Measurements from ENCODE around the gene IFT74.
A peak's percentile ranks its signal among the peaks of the same experiment; 100 is the strongest.

IFT74 gene

DNA sequence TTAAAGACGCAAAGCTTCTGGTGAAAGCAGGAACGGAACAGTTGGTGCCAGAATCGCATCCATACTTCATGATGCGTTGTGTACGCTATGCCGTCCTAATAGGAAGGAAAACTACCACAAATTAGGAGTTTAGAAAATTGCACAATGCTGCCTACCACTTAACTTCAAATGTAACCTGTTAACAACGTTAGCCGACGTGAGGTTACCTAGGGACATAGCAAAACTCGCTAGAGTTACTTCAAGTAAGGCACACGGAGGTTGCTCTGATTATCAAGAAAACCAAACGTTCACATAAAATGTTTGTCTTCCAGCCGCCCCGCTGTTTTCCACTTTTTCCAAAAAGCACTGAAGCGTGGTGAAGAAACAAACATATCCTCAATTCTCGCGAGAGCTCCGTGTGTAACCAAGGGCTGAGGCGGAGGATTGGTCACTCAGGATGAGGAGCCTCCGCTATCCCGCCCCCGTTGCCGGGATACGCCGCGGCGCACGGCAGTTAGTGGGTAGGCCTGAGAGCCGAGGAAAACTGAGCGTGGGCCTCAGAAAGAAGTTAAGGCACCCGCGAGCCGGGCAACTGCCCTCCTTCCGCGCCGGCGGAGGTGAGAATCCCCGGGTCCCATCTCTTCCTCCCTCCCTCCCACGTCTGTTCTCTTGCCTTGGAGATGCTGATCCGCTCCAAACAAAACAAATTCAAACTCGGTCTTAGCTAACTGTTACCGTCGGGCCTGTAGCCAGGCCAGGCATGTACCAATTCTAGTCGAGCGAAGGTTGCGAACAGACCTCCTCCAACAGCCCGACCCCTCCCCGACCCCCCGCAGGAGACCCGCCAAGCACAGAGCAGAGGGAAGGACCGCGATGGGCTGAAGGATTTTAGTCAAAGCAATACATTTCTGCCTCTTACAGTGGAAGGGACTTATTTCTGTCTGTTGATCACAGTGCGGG lies at the start of gene IFT74:
IFT74 (plus strand) TSS at position 492 of the 939 bp plus-strand sequence. CDS start 5,556 bp downstream, outside the sequence.
- peak; percentile 90 for DNase-seq (ENCODE audit: low read depth)

DNA sequence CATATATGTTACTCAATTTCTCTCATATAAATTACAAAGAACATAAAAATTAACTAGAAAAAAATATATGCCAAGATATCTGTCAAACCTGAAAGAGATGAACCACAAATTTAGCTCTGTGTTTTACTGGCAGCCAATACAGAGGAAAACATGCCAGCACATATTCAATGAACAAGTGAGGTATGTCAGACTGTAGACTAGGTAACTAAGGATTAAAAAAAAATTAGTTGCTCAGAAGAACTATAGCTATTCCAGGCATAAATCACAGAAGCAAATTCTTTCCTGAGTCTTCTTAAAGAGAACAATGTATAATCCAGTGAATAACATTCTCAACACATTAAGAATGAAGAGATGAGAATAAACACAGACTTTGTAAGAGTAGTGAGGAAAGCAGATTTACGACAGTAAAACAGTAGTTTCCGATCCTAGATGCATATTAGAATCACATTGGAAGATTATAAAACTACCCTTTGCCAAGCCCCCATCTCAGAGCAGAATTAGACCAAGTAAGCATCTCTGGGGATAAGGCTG lies 43.0 kb upstream of the IFT74 start:
- DNase-seq (ENCODE audit: low read depth): no peak

DNA sequence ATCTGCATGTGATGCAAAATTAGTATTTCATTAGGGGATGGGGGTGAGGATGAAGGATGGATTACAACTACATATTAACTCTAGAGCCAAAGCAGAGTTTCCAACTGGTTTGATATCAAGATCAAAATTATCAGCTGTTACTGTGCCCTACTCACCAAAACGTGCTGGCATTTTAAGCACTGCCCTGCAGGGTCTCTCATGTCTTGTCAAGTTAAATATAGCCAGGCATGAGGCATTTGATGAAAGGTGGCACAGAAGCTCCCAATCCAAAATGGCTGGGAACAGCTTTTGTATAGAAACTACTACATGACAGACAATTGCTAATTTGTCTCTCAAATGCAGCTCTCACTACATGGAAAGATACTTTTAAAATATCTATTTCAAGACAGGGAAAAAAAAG lies 36.5 kb upstream of the IFT74 start:
- DNase-seq (ENCODE audit: low read depth): no peak

DNA sequence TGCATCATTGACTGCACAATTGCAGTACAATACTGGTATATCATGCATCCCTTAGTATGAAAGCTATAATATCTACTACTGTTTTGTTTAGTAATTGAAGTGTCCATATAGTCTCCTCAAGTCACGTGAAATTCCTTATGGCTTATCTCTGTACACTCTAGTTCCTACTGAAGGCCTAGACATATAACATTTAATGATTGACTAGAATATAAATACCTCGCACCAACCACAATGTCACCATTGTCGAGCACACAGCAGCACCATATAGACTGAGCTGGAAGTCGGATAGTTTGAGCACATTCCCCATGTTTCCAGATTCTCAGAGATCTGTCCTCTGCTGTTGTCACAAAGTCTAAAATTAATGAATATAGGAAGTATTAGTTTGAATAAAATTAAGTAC lies 30.6 kb upstream of the IFT74 start:
- DNase-seq (ENCODE audit: low read depth): no peak

DNA sequence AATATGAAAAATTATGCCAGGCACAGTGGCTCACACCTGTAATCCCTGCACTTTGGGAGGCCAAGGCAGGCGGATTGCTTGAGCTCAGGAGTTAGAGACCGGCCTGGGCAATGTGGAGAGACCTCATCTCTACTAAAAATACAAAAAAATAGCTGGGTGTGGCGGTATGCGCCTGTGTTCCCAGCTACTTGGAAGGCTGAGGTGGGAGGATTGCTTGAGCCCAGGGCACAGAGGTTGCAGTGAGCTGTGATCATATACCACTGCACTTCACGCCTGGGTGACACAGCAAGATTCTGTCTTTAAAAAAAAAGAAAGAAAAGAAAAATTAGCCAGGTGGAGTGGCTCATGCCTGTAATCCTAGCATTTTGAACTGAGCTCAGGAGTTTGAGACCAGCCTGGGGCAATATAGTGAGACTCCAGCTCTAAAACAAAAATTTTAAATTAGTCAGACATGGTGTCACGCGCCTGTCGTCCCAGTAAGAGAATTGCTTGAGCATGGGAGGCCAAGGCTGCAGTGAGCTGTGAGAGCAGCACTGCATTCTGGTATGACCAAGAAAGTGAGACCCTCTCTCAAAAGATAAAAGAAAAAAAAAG lies 27.2 kb upstream of the IFT74 start:
- DNase-seq (ENCODE audit: low read depth): no peak

DNA sequence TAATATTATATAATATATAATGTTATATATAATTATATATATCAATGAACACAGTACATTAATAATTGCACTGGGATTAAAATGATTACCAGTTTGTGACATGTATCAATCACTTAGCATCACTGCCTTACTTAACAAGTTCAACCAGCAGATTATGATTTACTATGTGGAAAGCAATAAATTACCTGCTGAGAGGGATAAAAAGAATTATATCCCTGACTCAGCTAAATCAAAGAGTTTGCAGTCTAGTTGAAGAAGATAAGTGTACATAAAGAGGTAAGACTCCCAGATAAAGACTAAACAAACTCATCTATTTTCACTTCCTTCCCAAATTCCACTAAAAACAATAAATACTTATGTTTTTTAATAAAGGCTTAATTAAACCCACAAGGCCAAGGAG lies 20.4 kb upstream of the IFT74 start:
- DNase-seq (ENCODE audit: low read depth): no peak

DNA sequence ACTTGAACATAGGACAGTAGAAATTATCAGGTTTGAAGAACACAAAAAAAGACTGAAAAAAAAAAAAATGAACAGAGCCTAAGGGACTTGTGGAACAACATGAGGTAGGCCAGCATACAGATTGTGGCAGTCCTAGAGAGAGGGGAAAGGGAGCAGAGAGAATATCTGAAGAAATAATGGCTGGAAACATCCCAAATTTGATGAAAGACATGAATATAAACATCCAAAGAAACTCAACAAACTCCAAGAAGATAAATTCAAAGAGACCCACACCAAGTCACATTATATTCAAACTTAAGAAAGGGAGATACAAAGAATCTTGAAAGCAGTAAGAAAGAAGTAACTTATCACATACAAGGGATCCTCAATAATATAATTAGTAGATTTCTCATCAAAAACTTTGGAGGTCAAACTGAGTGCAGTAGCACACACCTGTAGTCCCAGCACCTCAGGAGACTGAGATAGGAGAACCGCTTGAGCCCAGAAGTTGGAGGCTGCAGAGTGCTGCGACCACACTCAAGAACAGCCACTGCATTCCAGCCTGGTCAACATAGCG lies 18.3 kb upstream of the IFT74 start:
- no peak for DNase-seq (ENCODE audit: low read depth)

DNA sequence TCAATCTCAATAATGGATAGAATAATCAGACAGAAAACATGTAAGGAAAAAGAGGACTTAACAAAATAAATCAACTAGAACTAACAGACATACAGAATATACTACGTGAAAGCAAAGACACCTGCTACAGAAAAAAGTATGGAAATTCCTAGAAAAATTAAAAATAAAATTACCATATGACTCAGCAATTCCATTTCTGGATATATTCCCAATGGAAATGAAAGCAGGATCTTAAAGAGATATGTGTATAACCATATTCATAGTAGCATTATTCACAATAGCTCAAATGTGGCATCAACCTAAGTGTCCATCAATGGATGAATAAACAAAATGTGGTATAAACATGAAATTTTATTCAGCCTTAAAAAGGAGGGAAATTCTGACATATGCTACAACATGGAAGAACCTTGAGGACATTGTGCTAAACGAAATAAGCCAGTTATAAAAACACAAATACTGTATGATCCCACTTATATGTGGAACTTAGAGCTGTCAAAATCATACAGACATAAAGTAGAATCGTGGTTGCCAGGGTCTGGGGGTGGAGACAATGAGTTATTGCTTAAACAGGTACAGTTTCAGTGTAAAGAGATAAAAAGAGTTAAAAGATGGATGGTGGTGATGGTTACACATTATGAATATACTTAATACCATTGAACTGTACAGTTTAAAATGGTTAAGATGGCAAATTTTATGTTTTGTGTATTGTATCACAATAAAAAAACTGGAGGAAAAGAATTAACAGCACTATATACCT lies 16.1 kb upstream of the IFT74 start:
- no peak for DNase-seq (ENCODE audit: low read depth)

DNA sequence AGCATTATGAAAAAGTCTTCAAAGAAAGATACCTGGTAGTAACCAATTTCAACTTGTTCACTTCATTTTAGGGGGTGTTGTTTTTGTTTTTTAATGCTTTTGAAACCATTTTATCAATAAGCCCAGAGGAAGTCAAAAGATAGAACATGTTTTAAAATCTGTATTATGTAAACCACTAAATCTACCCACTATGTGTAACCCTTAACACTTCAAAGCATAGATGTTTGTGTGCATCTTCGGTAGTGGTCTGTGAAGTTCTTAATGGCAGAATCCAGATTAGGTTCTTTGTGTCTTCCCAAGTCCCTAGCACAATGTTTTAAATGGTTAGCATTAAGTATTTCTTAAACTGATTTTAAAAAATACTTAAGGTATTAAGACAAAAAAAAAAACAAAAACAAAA lies 15.4 kb upstream of the IFT74 start:
- no peak for DNase-seq (ENCODE audit: low read depth)

DNA sequence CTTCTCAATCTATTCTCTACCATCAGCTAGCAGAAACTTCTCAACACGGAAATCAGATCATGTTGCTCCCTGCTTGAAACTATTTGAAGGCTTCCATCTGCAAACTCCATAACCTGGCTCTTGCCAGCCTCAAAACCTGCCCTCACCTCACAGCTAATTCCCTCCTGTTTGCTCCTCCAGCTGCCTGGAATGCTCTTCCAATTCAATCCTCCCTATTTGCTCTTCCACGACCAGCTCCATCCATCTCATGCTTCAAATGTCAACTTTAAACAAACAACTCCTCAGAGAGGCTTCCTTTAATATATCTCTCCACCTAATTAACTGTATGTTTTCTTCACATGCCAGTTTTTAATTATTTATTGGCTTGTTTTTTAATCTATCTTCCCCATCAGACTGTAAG lies 10.6 kb upstream of the IFT74 start:
- DNase-seq (ENCODE audit: low read depth): no peak

DNA sequence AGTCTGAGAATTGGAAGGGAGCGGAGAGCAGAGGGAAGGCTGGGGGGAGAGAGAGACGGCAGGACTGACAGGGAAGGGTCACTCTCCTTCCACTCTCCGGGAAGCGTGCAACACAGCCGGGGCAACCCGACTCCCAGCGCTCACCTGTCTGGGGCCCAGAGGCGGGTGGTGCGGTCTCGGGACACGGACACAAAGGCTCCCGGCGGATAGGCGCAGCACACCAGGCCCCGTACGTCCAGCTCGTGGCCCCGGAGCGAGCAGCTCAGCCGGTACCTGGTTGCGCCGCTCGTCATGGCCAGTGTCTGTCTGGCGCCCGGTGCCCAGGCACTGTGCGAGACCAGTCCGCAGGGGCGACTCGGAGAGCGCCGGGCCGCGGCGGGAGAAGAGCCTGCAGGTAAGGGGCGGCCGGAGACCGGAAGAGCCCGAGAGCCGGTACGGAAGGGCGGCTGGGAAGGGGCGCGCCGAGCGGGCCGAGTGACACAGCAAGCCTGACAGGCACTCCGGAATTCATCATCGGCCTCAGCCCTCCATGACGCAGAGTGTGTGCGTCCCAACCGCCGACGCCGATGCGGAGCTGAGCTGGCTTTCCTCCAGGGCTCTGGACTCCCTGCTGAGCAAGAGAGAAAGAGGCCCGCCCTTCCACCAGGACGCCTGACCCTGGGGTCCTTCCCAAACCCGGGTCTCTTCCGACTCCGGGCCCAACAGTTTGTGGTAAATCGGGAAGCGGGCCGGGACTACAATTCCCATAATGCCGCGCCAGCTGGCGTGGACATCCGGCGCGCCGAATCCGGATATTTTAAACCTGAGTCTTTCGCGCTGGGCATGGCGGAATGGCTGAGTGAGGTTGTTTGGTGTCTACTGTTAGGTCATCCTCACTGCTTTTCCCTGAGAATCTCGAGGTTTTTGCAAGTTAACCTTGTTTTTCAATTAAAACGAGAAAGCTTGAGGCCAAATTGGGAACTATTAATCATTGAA lies 9.2 kb upstream of the IFT74 start, which contains the start of gene PLAA:
PLAA (minus strand) TSS at position 490 of the 975 bp plus-strand sequence; CDS start at position 293, 197 bp downstream.
- DNase-seq (ENCODE audit: low read depth): peak; percentile 76

DNA sequence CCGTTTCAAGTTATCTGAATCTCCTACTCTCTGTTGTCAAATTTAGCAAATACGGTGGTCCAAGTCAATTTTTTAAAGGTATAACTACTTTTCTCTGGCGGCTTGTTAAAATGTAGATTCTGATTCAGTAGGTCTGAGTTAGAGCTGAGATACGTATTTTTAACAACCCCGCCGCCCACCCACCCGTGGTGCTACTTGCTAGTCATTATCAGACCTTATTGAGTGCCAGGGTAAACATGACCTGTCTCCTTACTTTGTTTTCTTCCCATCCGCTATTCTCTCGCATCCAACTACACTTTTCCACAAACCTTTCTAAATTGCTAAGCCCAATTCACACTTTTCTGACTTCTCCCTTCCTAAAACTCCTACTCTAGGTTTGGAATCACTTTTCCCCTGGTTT lies 8.5 kb upstream of the IFT74 start:
- DNase-seq (ENCODE audit: low read depth): no peak

DNA sequence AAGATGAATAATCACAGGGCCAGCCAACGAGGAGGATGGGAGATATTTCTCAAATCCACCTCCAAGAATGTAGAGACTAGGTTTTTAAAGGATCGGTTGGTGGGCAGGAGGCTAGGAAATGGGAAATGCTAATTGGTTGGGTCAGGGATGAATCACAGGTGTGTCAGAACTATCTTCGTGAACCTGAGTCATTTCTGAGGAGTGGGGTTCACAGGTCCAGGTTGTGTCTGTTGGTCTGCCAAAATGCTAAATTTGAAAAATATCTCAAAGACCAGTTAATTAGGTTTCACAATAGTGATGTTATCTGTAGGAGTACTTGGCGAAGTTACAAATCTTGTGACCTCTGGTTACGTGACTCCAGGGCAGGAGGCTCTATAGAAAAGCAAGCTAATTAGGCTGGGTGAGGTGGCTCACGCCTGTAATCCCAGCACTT lies 6.6 kb upstream of the IFT74 start:
- DNase-seq (ENCODE audit: low read depth): no peak

DNA sequence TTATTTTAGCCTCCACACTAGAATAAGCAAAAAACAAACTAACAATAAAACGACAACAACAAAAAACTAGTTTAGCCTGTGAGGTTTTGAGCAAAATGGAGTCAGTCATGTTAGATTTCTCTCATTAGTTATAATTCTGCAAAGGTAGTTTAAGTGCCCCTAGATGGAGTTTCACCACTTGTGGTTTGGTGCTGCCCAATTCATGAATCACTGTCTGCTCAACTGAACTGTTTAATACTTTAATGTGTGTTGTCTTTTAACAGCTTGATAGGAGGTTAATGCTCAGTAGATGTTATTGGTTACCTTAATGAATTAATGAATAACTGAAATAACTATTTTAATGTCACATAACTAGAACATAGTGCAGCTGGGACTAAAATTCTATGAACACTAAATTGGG lies 5.7 kb upstream of the IFT74 start:
- no peak for DNase-seq (ENCODE audit: low read depth)

DNA sequence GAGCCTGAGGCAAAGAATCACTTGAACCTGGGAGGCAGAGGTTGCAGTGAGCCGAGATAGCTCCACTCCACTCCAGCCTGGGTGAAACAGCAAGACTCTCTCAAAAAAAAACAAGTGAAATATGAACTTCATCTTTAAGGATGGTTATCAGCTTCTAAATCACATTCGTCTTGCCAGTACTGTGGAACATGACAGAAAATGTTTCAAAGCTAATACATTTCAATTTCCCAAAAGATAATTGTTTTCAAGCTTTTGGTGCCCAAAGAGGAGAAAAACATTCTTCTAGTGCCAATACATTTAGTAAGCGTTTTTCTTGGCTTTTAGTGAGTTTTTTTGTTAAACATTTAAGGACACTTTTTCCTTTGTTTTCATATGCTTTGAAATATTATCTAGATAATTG lies 4.4 kb upstream of the IFT74 start:
- no peak for DNase-seq (ENCODE audit: low read depth)

DNA sequence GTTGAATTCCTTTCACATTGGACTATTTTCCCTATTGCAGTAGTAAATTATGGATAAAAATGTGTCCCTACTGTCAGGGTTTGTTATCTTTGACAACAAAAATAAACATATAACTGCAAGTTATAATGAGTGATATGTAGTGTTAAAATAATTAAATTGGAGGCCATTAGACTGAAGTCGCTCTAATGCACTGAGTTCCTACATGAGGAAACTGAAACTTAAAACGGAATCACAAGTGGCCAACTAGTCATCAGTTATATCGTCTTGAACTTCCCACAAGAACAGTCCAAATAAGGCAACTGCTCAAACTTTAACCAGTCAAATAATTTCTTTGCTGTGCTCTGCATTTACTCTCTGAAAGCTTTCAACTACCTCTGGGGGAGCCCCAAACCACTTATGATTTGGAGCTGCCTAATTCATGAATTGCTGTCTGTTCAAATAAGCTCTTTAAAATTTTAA lies 2.1 kb upstream of the IFT74 start:
- DNase-seq (ENCODE audit: low read depth): no peak

DNA sequence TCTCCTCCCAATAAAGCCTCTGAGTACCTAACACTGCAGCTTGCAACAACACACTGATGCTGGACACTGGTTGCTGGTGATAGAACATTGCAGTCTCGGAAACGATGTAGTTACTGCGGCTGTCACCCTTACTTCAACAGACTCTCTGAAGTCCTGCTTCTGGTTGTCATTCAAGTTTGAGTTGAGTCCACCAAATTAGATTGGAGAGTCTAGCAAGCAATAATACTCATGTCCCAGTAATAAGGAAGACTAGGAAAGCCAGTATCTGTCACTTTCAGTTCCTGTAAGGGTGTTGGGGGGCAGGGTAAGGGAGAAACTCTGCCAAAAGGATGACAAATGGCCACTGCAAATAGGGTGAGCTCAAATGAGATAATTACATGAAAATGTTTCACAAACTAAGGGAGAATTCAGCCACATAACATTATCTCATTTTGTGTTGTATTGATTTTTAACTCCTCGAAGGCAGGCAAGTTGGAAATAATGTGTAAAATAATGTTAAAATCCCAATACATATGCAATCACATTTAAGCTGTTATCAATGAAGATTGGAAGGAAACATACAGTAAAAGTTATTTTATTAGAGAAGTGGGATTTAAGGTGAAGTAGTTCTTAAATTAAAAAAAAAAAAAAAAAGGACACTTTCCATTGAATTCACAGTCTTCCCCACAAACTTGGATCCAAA lies 849 bp upstream of the IFT74 start:
- DNase-seq (ENCODE audit: low read depth): no peak

DNA sequence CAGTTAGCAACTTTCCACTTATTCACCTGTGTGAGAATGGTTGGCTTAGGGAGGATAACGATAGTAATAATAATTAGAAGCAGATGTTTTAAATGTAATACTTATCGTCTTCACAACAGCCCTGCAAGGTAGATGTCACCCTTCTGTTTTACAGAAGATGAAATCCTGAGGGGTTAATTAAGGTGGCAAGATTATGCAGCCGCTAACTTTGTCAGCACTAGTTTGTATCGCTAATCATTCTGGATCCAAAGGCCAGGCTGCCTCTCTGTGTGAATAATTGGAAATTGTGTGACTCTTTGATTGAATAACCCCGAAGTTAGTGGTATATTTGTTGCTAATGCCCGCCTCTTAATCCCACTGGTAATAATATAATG lies 635 bp downstream of the IFT74 start:
- no peak for DNase-seq (ENCODE audit: low read depth)

DNA sequence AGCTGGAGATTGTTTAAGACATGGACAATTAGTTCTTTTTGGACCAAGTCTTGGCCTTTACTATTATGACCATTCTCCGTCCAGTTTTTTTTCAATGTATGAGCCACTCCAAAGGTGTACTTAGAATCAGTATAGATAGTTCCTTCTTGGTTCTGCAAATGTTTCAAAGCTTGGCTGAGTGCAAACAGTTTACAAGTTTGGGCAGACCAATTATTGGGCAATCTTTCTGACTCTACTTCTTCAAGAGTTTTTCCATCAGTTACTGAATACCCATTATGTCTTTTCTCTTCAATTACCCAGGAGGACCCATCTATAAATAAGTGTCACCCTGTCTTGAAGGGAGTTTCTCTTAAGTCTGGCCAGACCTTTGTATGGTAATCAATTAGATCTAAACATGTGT lies 15.5 kb downstream of the IFT74 start:
- DNase-seq (ENCODE audit: low read depth): no peak

DNA sequence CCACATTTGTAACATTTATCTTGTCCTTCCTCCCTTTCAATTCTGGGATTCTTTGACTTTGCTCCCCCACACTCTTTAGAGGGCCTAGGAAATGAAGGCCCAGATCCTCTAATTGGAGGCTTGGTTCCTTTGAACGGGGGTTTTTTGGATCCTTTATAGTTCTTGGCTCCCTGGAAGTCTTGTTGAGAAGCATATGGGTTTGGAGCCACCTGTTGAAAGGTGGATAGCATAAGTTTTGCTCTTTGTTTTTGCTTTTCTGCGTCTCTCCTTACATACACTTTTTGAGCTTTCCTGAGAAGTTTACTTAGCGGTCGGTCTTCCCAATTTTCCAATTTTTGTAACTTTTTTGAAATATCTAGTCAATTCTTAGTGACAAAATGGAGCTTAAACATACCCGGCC lies 17.8 kb downstream of the IFT74 start:
- no peak for DNase-seq (ENCODE audit: low read depth)

Data from stimulated activated CD8-positive, alpha-beta memory T cell treated with anti-CD3 and anti-CD28 coated beads, Interleukin-4, amount 100 ng/mL, for 24 hours (primary cell).